NCI-H2171 treated with DMSO at 0.1 percent for 48 hours (cell line): ENCODE data around the gene NDUFB2.
"Not testable (repeated sequence)": the region's sequence is repeated elsewhere in the genome, so short reads cannot be mapped to it uniquely, and the experiment has no call there.

Source experiments
- DNase-seq: peaks from one replicate; lab custom pipeline; 2025; lab: John Stamatoyannopoulos, UW

NDUFB2 gene

DNA sequence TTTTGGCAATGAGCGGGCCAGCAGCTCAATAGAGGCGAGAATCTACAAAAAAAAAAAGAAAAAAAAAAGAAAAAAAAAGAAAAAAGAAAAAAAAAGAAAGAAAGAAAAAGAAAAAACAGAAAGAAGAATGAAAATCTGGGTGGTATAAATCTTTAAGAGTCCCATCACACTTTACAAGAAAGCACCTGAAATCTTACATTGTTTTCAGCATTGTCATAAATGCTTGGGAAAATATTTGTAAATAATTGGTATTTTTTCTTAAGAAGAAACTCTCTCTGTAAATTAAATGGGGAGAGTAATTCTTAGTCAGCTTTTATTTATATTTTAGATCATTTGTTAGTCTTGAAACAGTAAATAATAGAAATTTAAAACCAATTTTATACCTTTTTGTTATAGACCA lies 38.2 kb downstream of the NDUFB2 start:
- DNase-seq = no peak

- no peak for DNase-seq
Measured at GRCh38 chr7:140738280-140738679, 41.8 kb downstream of the NDUFB2 start.

DNA sequence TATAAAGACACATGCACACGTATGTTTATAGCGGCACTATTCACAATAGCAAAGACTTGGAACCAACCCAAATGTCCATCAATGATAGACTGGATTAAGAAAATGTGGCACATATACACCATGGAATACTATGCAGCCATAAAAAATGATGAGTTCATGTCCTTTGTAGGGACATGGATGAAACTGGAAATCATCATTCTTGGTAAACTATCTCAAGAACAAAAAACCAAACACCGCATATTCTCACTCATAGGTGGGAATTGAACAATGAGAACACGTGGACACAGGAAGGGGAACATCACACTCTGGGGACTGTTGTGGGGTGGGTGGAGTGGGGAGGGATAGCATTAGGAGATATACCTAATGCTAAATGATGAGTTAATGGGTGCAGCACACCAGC lies 46.7 kb downstream of the NDUFB2 start:
- DNase-seq = not testable (repeated sequence)

- DNase-seq = no peak
Measured at GRCh38 chr7:140744005-140744404, 47.5 kb downstream of the NDUFB2 start.

GRCh38 chr7:140745266-140746058 lies 49.0 kb downstream of the NDUFB2 start:
- no peak for DNase-seq

GRCh38 chr7:140746751-140747150 lies 50.2 kb downstream of the NDUFB2 start:
- DNase-seq = no peak

- DNase-seq = no peak
Measured at GRCh38 chr7:140752533-140752932, 56.0 kb downstream of the NDUFB2 start.

GRCh38 chr7:140754506-140754905 lies 58.0 kb downstream of the NDUFB2 start:
- DNase-seq = no peak
